GM23338 (cell line): ENCODE data around the gene CCN6. TPM values are rescaled to one million over a fixed set of nuclear protein-coding genes. Genes with fewer than 3 reads are reported as not detected.

ENCODE experiments used
- ATAC-seq: fragments of 200-7000 bp; cut with Tn5 transposase; 3 replicates; pipeline ENCODE4 v1.9.1; 2020
- DNase-seq: peaks from one replicate; pipeline ENCODE4 v3.0.0-alpha.2; 2015; ENCODE audit warnings: low spot score
- H2AFZ ChIP-seq: fragments of 200-600 bp; sonication (generic); 2 replicates; pipeline ENCODE4 v1.8.0; 2016; ENCODE audit warnings: antibody characterized with exemption, mild to moderate bottlenecking, moderate library complexity
- H3F3A ChIP-seq: fragments of 200-600 bp; sonication (generic); replicated peaks from 2 replicates; pipeline ENCODE4 v1.8.0; 2017; ENCODE audit warnings: antibody characterized with exemption, mixed run types, low read depth
- H3K27ac ChIP-seq: fragments of 200-600 bp; sonication (generic); 2 replicates; pipeline ENCODE4 v1.6.1; 2016; ENCODE audit warnings: low read depth
- H3K27me3 ChIP-seq: fragments of 200-600 bp; sonication (generic); 2 replicates; pipeline ENCODE4 v1.8.0; 2016; ENCODE audit warnings: mild to moderate bottlenecking, mixed run types, moderate library complexity; ENCODE audit not compliant: insufficient read depth
- H3K36me3 ChIP-seq: fragments of 200-600 bp; sonication (generic); 2 replicates; pipeline ENCODE4 v1.8.0; 2016; ENCODE audit warnings: mild to moderate bottlenecking; ENCODE audit not compliant: insufficient read depth
- H3K4me1 ChIP-seq: fragments of 200-600 bp; sonication (generic); 2 replicates; pipeline ENCODE4 v1.8.0; 2016; ENCODE audit warnings: mild to moderate bottlenecking, moderate library complexity; ENCODE audit not compliant: insufficient read depth
- H3K4me2 ChIP-seq: fragments of 200-600 bp; sonication (generic); 2 replicates; pipeline ENCODE4 v1.7.1; 2017; ENCODE audit warnings: mixed run types
- H3K4me3 ChIP-seq: fragments of 200-600 bp; sonication (generic); 2 replicates; pipeline ENCODE4 v1.6.1; 2016; ENCODE audit warnings: mixed run types
- H3K79me2 ChIP-seq: fragments of 200-600 bp; sonication (generic); replicated peaks from 2 replicates; pipeline ENCODE4 v1.8.0; 2017; ENCODE audit warnings: mild to moderate bottlenecking; ENCODE audit not compliant: insufficient read depth
- H3K9me2 ChIP-seq: fragments of 200-600 bp; sonication (generic); 2 replicates; pipeline ENCODE4 v1.8.0; 2017; ENCODE audit not compliant: insufficient read depth
- H4K20me1 ChIP-seq: fragments of 200-600 bp; sonication (generic); replicated peaks from 2 replicates; pipeline ENCODE4 v1.8.0; 2017; ENCODE audit warnings: mild to moderate bottlenecking; ENCODE audit not compliant: insufficient read depth
- H3K27ac Mint-ChIP-seq: 2 replicates; pipeline ENCODE4 v1.8.0; 2020; ENCODE audit warnings: inconsistent platforms, mild to moderate bottlenecking, moderate library complexity, mixed read lengths
- H3K27me3 Mint-ChIP-seq: 3 replicates; pipeline ENCODE4 v1.8.0; 2022; ENCODE audit warnings: low read depth, mild to moderate bottlenecking, moderate library complexity, mixed read lengths, inconsistent platforms; ENCODE audit not compliant: insufficient read depth, poor library complexity
- H3K36me3 Mint-ChIP-seq: 3 replicates; pipeline ENCODE4 v1.8.0; 2021; ENCODE audit warnings: low read depth, mild to moderate bottlenecking, inconsistent platforms, moderate library complexity, mixed read lengths
- H3K4me1 Mint-ChIP-seq: 3 replicates; pipeline ENCODE4 v1.8.0; 2020; ENCODE audit warnings: mild to moderate bottlenecking, inconsistent platforms, mixed read lengths
- H3K4me3 Mint-ChIP-seq: 3 replicates; pipeline ENCODE4 v1.8.0; 2021; ENCODE audit warnings: moderate library complexity, mild to moderate bottlenecking, inconsistent platforms, mixed read lengths
- H3K9me3 Mint-ChIP-seq: 3 replicates; pipeline ENCODE4 v1.8.0; 2020; ENCODE audit warnings: moderate library complexity, mild to moderate bottlenecking, inconsistent platforms, mixed read lengths
- CREB1 ChIP-seq: fragments of 250-450 bp; sonication (Bioruptor Pico); IDR thresholded peaks from 2 replicates; pipeline ENCODE4 v1.5.0; 2020; ENCODE audit warnings: low read depth, mild to moderate bottlenecking, moderate library complexity
- CTCF ChIP-seq, 2 experiments: fragments of 200-600 bp in 1 of 2; sonication (generic) in 1 of 2; conservative IDR thresholded peaks; 2 replicates each; pipeline versions ENCODE4 v1.5.1 to v1.6.1; 2016 to 2017; ENCODE audit warnings: antibody characterized with exemption in 2 of 2, low read depth in 2 of 2, mild to moderate bottlenecking in 2 of 2, moderate library complexity in 1 of 2
- EZH2phosphoT487 ChIP-seq: fragments of 200-600 bp; sonication (generic); IDR thresholded peaks from one replicate; pipeline ENCODE4 v1.8.1; 2018; ENCODE audit warnings: antibody characterized with exemption; ENCODE audit not compliant: unreplicated experiment
- POLR2AphosphoS5 ChIP-seq: IDR thresholded peaks from 2 replicates; pipeline ENCODE4 v1.6.1; 2016; ENCODE audit warnings: antibody characterized with exemption, low read depth
- ZNF114 ChIP-seq: fragments of 250-450 bp; sonication (Bioruptor Pico); IDR thresholded peaks from 2 replicates; pipeline ENCODE4 v1.5.0; 2020; ENCODE audit warnings: mild to moderate bottlenecking, moderate library complexity
- ZNF462 ChIP-seq: fragments of 250-450 bp; sonication (Bioruptor Pico); IDR thresholded peaks from 2 replicates; pipeline ENCODE4 v1.5.0; 2020; ENCODE audit warnings: mild to moderate bottlenecking, moderate library complexity
- polyA plus RNA-seq: library from polyadenylated mRNA; unstranded; fragments of >200 nt; fragmentation: Nextera tagmentation; extraction: Ambion mirVana; gene quantifications from 2 replicates; pipeline ENCODE4 v1.2.1, GENCODE V29; 2016
- total RNA-seq: library from RNA; depleted of rRNA; stranded (reverse); fragments of >200 nt; shearing (Covaris generic); gene quantifications from 2 replicates; pipeline ENCODE4 v1.2.3, GENCODE V29; 2014

The CCN6 gene
- total and polyA plus RNA-seq, 2 experiments from 2014 or later: 0.65 TPM; not detected in 1

- TF ChIP-seq ZNF462 (CRISPR knock-in tag): no peak
- TF ChIP-seq EZH2phosphoT487: no peak
- TF ChIP-seq ZNF114 (CRISPR knock-in tag): no peak
- no peak for TF ChIP-seq POLR2AphosphoS5
- no peak for TF ChIP-seq CREB1
Observed at GRCh38 chr6:112085286-112086065, 31.6 kb downstream of the CCN6 start (continued).

- Histone ChIP-seq H3K79me2 (no peaks in the 10 kb centered on the region), H3K27ac (0 out of 2 replicates have a peak overlapping the region, but pooled peaks have one; percentile 8), H3K4me3 (peak overlapping the region; percentile 65), H3K4me2 (peak overlapping the region; percentile 79), H3K9me2 (no peaks in the 10 kb centered on the region), H3F3A (no peaks in the 10 kb centered on the region), H3K4me1 (0 out of 2 replicates have a peak, but pooled peaks cover 6% of the 10 kb centered on the region), H3K36me3 (no peaks in the 10 kb centered on the region), H3K27me3 (no peaks in the 10 kb centered on the region), H2AFZ (peak overlapping the region; percentile 80; the same call in 1 of the 2 replicates), H4K20me1 (no peaks in the 10 kb centered on the region)
- Mint-ChIP-seq H3K36me3 (peaks cover 12% of the 10 kb centered on the region; the same call in 2 of the 3 replicates), H3K4me1 (peaks cover 2% of the 10 kb centered on the region; the same call in 1 of the 3 replicates), H3K27ac (no peak overlapping the region), H3K27me3 (no peaks in the 10 kb centered on the region), H3K4me3 (no peak overlapping the region), H3K9me3 (no peaks in the 10 kb centered on the region)
- TF ChIP-seq CTCF (conservative IDR thresholded peaks at IDR 0.05; ENCODE audit: low read depth in 2 of 2) (peak; percentile 28 to 51), EZH2phosphoT487 (no peak)
- ATAC-seq (peak; percentile 49), DNase-seq (peak; percentile 56)
Observed at GRCh38 chr6:112086744-112087135, 32.8 kb downstream of the CCN6 start.
